Kidney (tissue), 14 donors: ENCODE data around the gene COPZ1. TPM values are rescaled to one million over a fixed set of nuclear protein-coding genes. Genes with fewer than 3 reads are reported as not detected.
"Not testable (repeated sequence)": the region's sequence is repeated elsewhere in the genome, so short reads cannot be mapped to it uniquely, and the experiment has no call there.

ENCODE experiments used
- DNase-seq, 5 donors: peaks; one replicate each; pipeline ENCODE4 v3.0.0-alpha.2; 2013 to 2020
- FAIRE-seq: peaks from 2 replicates; lab custom pipeline; 2012; peaks lifted over from hg19 to GRCh38; lab: Jason Lieb, UNC
- H3K27ac ChIP-seq, 2 donors: one replicate each; pipeline ENCODE4 v1.7.0; 2013; ENCODE audit warnings: low read depth in 2 of 2, low read length in 2 of 2, inconsistent platforms in 1 of 2
- H3K27me3 ChIP-seq: one replicate; pipeline ENCODE4 v1.7.1; 2013; ENCODE audit warnings: low read length, inconsistent platforms; ENCODE audit not compliant: control insufficient read depth, insufficient read depth
- H3K36me3 ChIP-seq, 3 donors: one replicate each; pipeline versions ENCODE4 v1.7.0 to v1.7.1; 2013; ENCODE audit warnings: low read length in 3 of 3, control low read depth in 1 of 3, inconsistent platforms in 1 of 3; ENCODE audit not compliant: insufficient read depth in 3 of 3, control insufficient read depth in 2 of 3
- H3K4me1 ChIP-seq, 3 donors: one replicate each; pipeline versions ENCODE4 v1.7.0 to v1.7.1; 2013; ENCODE audit warnings: low read length in 3 of 3, inconsistent platforms in 1 of 3, low read depth in 1 of 3; ENCODE audit not compliant: control insufficient read depth in 2 of 3, insufficient read depth in 2 of 3
- H3K4me3 ChIP-seq, 3 donors: one replicate each; pipeline versions ENCODE4 v1.7.0 to v1.8.1; 2013; ENCODE audit warnings: low read length in 3 of 3, control low read depth in 1 of 3, inconsistent platforms in 1 of 3
- H3K9ac ChIP-seq, 3 donors: one replicate each; pipeline versions ENCODE4 v1.7.0 to v1.7.1; 2013; ENCODE audit warnings: low read length in 3 of 3, control low read depth in 1 of 3, inconsistent platforms in 1 of 3
- H3K9me3 ChIP-seq, 3 donors: one replicate each; pipeline versions ENCODE4 v1.7.0 to v1.7.1; 2013; ENCODE audit warnings: low read length in 3 of 3, control low read depth in 1 of 3, inconsistent platforms in 1 of 3; ENCODE audit not compliant: control insufficient read depth in 2 of 3, insufficient read depth in 1 of 3
- intact Hi-C: fragments of 100-400 bp; cut with DNase I; formaldehyde crosslinking; loops from one replicate; pipeline ENCODE4 v1.11.1; 2022
- polyA plus RNA-seq: library from polyadenylated mRNA; stranded (reverse); fragments of 350-450 nt; fragmentation: Illumina TruSeq; extraction: RNeasy Lipid Tissue Mini Kit (QIAGEN cat#74804); gene quantifications from one replicate; pipeline ENCODE4 v1.2.3, GENCODE V29; 2014; ENCODE audit warnings: low read depth, low replicate concordance; ENCODE audit not compliant: insufficient read depth
- total RNA-seq: library from RNA; stranded (reverse); fragmentation: NEBNext Ultra II Directional; extraction: Animal tissue kit (Norgen Biotek cat#: 25700); gene quantifications from one replicate; pipeline ENCODE4 v1.2.1, GENCODE V29; 2021
- TF ChIP-seq, protein P1 (sequence below): IDR thresholded peaks from 3 replicates; pipeline ENCODE4 v1.5.1; 2012; ENCODE audit warnings: mild to moderate bottlenecking, moderate library complexity, borderline replicate concordance; ENCODE audit not compliant: insufficient read depth; ENCODE audit errors: extremely low read depth
- donor health status: control.
- donor health status: control.
- donor health status: control.
- donor health status: control.
- donor health status: control.
- donor health status: DM: yes; HTN: yes; CAD: no.
- donor health status: Normal renal cell carcinoma (clear cell type).

Gene COPZ1
- total and polyA plus RNA-seq, 2 donors from 2014 or later: 141 to 181 TPM

DNA sequence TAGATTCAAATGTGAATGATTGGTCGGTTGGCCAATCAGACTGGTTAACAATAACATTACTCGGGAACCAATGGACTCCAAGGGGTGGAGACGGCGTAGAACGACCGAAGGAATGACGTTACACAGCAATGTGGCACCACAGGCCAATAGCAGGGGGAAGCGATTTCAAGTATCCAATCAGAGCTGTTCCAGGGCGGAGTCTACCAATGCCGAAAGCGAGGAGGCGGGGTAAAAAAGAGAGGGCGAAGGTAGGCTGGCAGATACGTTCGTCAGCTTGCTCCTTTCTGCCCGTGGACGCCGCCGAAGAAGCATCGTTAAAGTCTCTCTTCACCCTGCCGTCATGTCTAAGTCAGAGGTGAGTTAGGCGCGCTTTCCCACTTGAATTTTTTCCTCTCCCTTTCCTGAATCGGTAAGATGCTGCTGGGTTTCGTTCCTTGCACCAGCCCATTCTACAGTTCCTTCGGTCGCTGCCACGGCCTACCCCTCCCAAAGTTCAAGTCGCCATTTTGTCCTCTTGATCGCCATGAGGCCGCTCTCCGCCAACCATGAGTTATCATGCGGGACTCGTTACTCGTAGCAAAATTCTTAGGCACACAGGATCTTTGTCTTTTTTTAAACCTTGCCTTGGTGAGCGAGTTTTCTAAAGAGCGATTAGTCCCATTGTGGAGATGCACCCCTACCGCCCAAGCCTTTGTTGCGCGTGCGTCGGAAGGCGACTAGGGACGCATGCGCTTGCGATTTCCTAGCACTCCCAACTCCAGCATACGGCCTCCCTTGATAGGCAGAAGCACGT lies 44.3 kb upstream of the COPZ1 start, which contains the start of gene HNRNPA1:
Gene HNRNPA1 (plus strand): TSS at position 259 of the 793 bp plus-strand sequence. CDS start 82 bp downstream, at position 341.
- peak within 1 kb of the TSS; percentile 96 to 100 (median 99) for H3K9ac ChIP-seq
- TF ChIP-seq, protein P1, sequence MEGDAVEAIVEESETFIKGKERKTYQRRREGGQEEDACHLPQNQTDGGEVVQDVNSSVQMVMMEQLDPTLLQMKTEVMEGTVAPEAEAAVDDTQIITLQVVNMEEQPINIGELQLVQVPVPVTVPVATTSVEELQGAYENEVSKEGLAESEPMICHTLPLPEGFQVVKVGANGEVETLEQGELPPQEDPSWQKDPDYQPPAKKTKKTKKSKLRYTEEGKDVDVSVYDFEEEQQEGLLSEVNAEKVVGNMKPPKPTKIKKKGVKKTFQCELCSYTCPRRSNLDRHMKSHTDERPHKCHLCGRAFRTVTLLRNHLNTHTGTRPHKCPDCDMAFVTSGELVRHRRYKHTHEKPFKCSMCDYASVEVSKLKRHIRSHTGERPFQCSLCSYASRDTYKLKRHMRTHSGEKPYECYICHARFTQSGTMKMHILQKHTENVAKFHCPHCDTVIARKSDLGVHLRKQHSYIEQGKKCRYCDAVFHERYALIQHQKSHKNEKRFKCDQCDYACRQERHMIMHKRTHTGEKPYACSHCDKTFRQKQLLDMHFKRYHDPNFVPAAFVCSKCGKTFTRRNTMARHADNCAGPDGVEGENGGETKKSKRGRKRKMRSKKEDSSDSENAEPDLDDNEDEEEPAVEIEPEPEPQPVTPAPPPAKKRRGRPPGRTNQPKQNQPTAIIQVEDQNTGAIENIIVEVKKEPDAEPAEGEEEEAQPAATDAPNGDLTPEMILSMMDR: no peak
- intact Hi-C loops: no loop called here
- H3K4me1 ChIP-seq: peaks cover 19 to 26% (median 22%) of the 10 kb centered on the region in 3 donors
- DNase-seq (peak; percentile 97 to 100 (median 99)), FAIRE-seq (peak; percentile 95)
- peak within 1 kb of the TSS; percentile 95 to 100 (median 100) for H3K4me3 ChIP-seq
- H3K36me3 ChIP-seq: peaks cover 17 to 37% (median 23%) of the 10 kb centered on the region in 3 donors
- H3K9me3 ChIP-seq: no peaks in the 10 kb centered on the region
- H3K27me3 ChIP-seq: no peaks in the 10 kb centered on the region
- peak within 1 kb of the TSS; percentile 94 to 98 for H3K27ac ChIP-seq

DNA sequence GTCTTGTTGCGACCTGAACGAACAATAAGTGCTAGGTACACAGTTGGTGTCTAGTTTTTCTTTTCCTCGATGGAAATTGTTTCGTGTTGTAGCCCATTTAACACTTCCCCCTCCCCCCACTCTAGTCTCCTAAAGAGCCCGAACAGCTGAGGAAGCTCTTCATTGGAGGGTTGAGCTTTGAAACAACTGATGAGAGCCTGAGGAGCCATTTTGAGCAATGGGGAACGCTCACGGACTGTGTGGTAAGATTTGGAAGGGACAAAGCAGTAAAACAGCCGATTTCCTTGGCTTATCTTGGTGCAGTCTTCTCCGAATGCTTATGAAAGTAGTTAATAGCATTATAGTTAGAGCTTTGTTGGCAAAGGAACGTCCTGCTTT lies 43.7 kb upstream of the COPZ1 start:
- H3K27me3 ChIP-seq, H3K9me3 ChIP-seq, FAIRE-seq, DNase-seq, intact Hi-C loops: not testable (repeated sequence)
- Histone ChIP-seq H3K4me3 (peak overlapping the region; percentile 95 to 100 (median 100)), H3K36me3 (peaks cover 17 to 42% (median 27%) of the 10 kb centered on the region in 3 donors), H3K4me1 (peaks cover 19 to 26% (median 25%) of the 10 kb centered on the region in 3 donors), H3K27ac (peak overlapping the region; percentile 94 to 98), H3K9ac (peak overlapping the region; percentile 96 to 100 (median 99))

DNA sequence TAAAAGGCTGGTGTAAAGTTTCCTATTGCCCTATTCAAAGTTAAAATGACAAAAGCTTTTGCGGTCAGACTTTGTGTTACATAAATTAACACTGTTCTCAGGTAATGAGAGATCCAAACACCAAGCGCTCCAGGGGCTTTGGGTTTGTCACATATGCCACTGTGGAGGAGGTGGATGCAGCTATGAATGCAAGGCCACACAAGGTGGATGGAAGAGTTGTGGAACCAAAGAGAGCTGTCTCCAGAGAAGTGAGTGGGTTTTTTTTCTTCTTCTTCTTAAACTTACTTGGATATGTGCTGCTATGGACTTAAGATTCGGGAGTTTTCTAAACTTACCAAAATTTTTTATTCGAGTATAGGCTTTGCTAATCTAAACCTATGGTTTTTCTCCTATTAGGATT lies 43.2 kb upstream of the COPZ1 start:
- Histone ChIP-seq H3K9ac (peak overlapping the region; percentile 96 to 100 (median 99)), H3K4me1 (peaks cover 19 to 26% (median 25%) of the 10 kb centered on the region in 3 donors), H3K4me3 (peak overlapping the region; percentile 95 to 100 (median 100)), H3K36me3 (peaks cover 17 to 46% (median 29%) of the 10 kb centered on the region in 3 donors)
- FAIRE-seq, H3K27me3 ChIP-seq, intact Hi-C loops, H3K9me3 ChIP-seq, H3K27ac ChIP-seq, DNase-seq: not testable (repeated sequence)

DNA sequence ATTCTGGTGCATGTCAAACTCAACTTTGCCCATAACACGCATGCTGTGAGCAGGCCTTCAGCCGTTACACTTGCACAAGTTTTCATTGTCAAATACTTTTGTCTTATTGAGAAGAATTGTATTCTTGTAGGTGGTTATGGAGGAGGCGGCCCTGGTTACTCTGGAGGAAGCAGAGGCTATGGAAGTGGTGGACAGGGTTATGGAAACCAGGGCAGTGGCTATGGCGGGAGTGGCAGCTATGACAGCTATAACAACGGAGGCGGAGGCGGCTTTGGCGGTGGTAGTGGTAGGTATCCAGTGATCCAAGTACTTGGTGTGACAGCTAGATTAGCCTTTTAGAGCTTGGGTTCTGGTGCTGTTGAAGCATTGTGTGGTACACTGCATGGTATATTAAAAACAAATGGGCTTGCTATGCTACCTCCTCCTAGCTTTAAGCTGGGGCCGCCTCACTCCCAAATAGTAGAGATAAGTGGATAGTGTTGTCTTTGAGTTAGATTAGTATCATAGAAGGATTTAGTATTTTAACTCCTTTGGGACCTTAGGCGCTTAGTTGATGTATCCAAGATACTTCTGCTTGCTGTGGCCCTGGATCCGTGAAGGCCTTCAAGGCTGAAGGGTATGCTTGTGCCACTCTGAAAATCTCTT lies 41.9 kb upstream of the COPZ1 start:
- Histone ChIP-seq H3K4me3 (peak overlapping the region; percentile 8 to 95 (median 40)), H3K4me1 (peaks cover 15 to 22% (median 22%) of the 10 kb centered on the region in 3 donors), H3K27me3 (no peaks in the 10 kb centered on the region), H3K36me3 (peaks cover 22 to 58% (median 42%) of the 10 kb centered on the region in 3 donors), H3K9me3 (no peaks in the 10 kb centered on the region), H3K27ac (peak overlapping the region in 1 of 2 donors; percentile 5), H3K9ac (peak overlapping the region in 2 of 3 donors; percentile 30 to 47)
- DNase-seq: no peak
- FAIRE-seq: no peak
- intact Hi-C loops: no loop called here
- TF ChIP-seq, protein P1: no peak

DNA sequence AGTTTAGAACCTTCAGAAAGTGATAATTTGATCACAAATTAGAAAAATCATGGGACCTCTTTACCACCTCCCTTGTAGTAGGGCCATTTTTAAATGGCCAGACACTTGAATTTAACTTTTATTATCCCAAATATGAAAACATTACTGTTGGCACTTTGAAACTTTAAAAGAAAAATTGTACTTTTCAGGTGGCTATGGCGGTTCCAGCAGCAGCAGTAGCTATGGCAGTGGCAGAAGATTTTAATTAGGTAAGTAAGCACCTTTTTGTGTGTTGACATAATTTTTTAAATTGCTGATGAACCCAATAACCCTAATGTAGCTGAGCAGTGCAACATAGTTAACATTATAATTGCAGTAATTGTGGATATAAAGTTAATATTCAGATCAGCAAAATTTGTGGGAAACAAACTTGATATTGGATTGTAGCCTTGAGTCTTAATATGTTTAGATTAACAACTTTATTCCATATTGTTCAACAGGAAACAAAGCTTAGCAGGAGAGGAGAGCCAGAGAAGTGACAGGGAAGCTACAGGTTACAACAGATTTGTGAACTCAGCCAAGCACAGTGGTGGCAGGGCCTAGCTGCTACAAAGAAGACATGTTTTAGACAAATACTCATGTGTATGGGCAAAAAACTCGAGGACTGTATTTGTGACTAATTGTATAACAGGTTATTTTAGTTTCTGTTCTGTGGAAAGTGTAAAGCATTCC lies 40.7 kb upstream of the COPZ1 start:
- peaks cover 22 to 60% (median 42%) of the 10 kb centered on the region in 3 donors for H3K36me3 ChIP-seq
- intact Hi-C loops, H3K9me3 ChIP-seq, DNase-seq, H3K27me3 ChIP-seq, FAIRE-seq: not testable (repeated sequence)
- H3K9ac ChIP-seq: peak overlapping the region in 1 of 3 donors; percentile 49
- peak overlapping the region in 1 of 2 donors; percentile 7 for H3K27ac ChIP-seq
- H3K4me1 ChIP-seq: peaks cover 13 to 19% (median 14%) of the 10 kb centered on the region in 3 donors
- H3K4me3 ChIP-seq: peak overlapping the region in 2 of 3 donors; percentile 14 to 95
